Mammary epithelial cell (primary cell): ENCODE measurements around the gene MAPK13.

ENCODE experiments used
- CTCF ChIP-seq, 2 donors: IDR thresholded peaks in 1 of 2; conservative IDR thresholded peaks in 1 of 2; 2 replicates each; pipeline ENCODE4 v1.5.1; 2011 to 2012; ENCODE audit warnings: inconsistent platforms in 2 of 2, low read length in 2 of 2, mild to moderate bottlenecking in 2 of 2, control low read depth in 1 of 2, low read depth in 1 of 2; ENCODE audit not compliant: insufficient read depth in 1 of 2; ENCODE audit errors: extremely low read depth in 1 of 2
- EZH2 ChIP-seq: IDR thresholded peaks from 2 replicates; pipeline ENCODE4 v1.6.1; 2012; ENCODE audit warnings: low read length, inconsistent platforms, borderline replicate concordance

GRCh38 chr6:36187446-36187845 lies 57.1 kb downstream of the MAPK13 start:
- TF ChIP-seq CTCF (conservative IDR thresholded peaks at IDR 0.05 in 1 of 2, IDR thresholded peaks at IDR 0.05 in 1 of 2; ENCODE audit: extremely low read depth in 1 of 2, insufficient read depth in 1 of 2, low read depth in 1 of 2, low read length in 2 of 2) (no peak), EZH2 (no peak)
